Activated CD4-positive, CD25-positive, alpha-beta regulatory T cell treated with anti-CD3 and anti-CD28 coated beads, Interleukin-2, amount 50 U/mL, for 72 hours (primary cell): Measurements from ENCODE around the gene SREK1IP1.

Source experiments
- DNase-seq: peaks from one replicate; pipeline ENCODE4 v3.0.0; 2021

Gene SREK1IP1

DNA sequence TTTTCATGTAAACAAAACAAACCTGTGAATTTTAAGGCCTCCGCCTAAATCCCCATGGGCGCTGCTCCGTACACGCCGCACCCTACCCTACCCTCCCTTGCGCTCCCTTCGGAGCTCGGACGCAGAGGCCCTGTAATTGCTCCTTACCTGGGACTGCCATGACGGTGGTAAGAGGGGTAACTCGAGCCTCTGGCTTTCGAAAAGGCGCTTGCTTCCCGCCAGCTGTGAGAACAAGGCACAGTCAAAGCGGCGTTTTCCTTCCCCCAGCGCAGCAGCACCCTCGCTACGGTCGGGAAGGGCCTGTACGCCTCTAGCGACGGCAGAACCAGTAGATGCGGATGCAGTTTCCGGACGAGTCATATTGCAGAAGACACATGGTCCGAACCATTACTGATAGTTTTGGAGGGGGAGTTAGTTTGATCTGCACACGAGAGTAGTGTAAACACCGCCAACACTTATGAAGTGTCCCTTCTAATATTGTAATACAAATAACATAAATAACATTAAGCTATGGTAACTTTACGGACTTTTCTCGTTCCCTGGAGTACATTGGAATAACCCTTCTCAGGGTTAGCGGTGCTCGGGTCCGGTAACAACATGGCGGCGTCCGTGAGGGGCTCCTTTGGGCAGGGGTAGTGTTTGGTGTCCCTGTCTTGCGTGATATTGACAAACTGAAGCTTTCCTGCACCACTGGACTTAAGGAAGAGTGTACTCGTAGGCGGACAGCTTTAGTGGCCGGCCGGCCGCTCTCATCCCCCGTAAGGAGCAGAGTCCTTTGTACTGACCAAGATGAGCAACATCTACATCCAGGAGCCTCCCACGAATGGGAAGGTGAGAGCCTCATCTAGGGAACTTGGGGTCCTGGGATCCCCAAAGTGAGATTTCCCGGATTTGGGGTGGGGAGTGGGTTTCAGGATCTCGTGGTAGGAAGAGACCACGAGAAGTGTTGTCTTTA, at the start of gene SREK1IP1, which contains the start of gene CWC27:
TSS of gene SREK1IP1 (minus strand) at position 334 of the 955 bp plus-strand sequence. CDS start at position 160, 174 bp downstream.
TSS of gene CWC27 (plus strand) at position 573 of the 955 bp plus-strand sequence. CDS start at position 790, 217 bp downstream.
- DNase-seq: peak; percentile 77

DNA sequence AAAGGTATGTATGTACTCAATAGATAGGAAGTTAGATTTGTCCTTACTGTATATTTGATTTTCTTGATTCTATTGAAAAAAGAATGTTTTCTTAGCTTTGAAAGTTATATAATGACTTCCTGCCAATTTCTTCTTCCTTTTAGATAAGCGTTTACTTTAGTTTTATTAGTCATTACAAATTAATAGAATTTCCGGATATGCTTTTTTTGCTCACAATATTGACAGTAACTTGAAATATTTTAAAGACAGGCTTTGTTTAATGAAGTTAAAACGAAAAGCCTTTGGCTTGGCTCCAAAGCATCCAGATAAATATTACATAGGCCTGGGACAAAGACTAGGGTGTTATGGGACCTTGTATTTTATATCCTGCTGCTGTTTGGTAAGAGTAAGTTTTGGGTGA, 49.8 kb upstream of the SREK1IP1 start:
- DNase-seq: no peak

DNA sequence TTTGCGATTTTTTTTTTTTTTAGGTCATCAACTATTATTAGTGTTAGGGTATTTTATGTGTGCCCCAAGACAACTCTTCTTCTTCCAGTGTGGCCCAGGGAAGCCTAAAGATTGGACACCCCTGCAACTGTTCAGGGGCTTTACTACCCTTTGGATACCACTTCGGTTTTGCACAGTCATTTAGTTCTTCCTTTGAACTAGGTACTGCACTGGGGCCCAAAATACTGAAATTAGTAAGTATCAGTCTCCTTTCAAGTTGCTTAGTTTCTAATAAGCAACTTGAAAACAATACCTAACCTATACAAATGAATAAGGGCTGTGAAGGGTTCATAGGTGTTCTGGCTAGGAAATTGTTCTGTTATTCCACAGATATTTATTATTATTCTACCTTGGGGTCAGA, 45.6 kb upstream of the SREK1IP1 start:
- DNase-seq: no peak

DNA sequence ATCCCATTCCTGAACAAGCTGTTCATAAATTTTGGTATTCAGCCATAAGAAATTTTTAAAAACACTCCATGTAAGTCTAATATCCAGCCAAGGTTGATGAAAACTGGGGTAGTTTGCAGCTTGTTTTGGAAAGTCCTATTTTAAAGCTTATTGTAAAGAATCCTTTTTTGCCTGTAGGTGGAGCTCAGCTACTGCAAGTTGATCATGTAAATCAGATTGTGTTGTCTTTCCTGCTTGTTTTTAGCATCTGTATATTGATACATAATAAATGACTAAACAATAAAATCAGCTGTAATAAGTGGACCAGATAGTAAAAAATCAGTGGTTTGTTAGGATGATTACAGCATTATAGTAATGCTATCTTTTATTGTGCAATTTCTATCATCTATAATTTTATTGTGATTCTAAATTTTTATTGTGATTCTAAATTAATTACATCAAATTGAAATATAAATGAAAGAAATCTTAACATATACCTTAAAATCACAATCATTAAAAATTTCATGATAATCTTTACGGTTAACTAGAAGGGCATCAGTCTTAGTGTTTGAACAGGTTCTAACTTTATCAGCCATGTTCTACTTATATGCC, 42.7 kb upstream of the SREK1IP1 start:
- no peak for DNase-seq

DNA sequence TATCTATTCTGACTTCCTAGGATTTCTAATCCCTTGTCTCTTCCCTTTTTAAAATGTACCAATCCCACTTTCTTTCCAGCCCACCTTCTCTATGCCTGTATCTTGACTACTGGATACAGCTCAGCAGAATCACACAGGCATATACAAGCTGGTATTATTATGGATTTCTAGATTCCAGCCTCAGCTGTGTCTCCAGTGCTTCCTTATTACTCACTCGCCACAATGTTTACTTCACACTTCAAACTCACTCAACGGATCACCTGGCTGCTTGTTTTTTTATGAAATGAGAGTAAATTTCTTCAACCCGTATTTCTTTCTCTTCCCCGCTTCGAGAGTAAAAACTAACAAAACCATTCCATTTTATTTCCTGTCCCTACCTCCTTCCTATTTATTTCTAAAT, 39.0 kb upstream of the SREK1IP1 start:
- DNase-seq: no peak

DNA sequence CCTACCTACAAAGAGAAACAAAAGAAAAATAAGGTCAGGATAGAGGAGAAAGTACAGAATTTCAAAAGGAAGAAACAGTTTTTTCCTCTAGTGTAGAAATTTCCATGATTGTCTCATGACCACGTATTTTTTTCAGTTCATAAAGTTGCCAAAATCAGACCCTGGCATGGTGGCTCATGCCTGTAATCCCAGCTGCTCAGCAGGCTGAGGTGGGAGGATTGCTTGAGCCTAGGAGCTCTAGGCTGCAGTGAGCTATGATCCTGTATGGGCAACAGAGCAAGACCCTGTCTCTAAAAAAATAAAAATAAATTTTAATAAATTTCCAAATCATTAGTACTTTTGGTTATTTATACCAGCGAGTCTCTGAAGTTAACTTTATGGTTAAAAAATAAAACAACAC, 38.0 kb upstream of the SREK1IP1 start:
- no peak for DNase-seq

DNA sequence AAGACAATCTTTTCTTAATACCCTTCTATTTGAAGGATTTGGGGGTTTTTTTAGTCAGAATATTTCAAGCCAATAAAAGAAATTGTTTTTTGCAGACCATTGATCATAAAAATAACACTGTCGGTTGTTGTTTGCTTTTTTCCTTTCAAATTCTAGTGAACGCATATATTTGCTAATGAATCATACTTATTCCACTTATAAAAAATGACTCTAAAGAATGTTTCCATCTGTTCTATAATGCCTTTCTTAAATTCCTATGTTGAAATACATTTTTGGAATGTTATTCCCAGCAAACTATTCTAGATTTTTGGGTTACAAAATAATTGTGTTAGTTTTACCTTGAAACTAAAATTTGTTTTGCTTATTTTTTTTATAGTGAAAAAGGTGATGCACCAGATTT, 32.4 kb upstream of the SREK1IP1 start:
- DNase-seq: no peak

GRCh38 chr5:64796301-64796700, 27.8 kb upstream of the SREK1IP1 start:
- DNase-seq: no peak

- no peak for DNase-seq
These were observed 25.7 kb upstream of the SREK1IP1 start for GRCh38 chr5:64794053-64794770.

DNA sequence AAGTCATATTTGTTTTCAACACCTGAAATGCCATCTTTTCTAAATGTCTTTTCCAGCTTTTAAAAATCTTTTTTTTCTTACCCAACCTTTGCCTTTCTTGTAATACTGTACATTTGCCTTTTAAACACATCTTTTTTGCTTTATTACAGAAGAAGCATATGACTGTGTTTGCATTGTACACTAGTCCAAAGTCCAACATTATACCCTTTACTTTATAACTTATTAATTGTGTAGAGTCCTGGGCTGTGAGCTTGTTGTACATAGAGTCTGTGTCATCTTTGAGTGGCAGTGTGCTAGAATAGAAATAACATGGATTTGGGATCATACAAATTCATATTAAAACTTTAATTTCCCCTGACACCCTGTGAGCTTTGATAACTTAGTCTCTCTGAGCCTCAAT, 24.0 kb upstream of the SREK1IP1 start:
- DNase-seq: no peak

GRCh38 chr5:64790210-64790609, 21.7 kb upstream of the SREK1IP1 start:
- DNase-seq: no peak

DNA sequence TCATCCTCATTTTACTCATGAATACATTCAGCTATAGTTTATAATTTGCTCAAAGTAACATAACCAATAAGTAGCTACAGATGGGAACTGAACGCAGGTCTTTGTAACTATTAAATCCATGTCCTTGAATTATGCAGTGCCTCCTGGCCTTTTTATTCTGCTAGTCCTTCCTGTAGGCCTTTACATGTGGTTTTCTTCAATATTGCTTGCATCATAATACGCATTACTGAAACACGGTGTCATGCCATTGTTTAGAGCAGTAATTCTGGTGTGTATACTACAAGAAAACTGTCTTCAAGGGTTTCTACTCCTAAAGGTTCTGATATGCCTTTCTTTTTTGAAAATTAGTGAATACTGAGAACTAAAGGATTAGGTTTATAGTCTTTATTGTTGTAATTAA, 21.0 kb upstream of the SREK1IP1 start:
- no peak for DNase-seq

- DNase-seq: no peak
These were observed 19.7 kb upstream of the SREK1IP1 start for GRCh38 chr5:64788156-64788555.

DNA sequence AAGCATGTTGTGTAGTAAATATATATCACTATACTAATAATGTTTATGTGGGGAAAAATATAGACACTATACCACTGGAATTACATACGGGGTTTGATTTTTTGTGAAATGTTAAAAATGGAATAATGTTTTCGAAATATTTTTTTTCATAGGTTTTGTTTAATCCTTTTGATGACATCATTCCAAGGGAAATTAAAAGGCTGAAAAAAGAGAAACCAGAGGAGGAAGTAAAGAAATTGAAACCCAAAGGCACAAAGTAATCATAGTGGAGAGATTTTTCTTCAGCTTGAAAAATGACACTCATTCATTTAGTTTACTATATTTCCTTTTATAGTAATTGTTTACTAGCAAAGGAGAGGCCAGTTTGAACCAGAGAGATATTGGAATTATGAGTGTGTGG, 17.9 kb upstream of the SREK1IP1 start:
- no peak for DNase-seq

DNA sequence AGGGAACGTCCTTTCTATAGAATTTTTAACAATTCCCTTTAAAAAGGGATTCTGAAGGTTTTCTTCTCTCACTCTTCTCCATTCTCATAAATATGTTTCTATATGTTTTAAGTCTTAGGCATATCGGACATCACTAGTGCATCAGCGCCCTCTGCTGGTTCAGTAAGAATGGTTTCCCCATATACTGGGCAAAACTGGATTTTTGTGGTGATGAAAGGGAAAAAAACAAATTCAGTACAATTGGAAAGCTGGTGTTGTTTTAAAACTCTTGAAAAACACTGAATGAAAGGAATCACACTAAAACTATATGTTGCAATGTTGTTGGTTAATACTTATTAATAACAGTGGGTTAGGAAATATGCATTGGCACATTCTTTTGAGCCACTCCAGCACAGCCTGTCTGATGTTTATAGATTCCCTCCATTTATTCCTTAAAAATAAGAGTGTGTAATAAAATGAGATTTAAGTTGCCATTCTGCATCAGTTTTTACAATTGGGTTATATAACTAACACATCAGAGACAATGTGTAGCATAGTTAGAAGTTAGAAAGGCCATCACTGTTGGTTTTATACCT, 16.0 kb upstream of the SREK1IP1 start:
- peak; percentile 63 for DNase-seq

GRCh38 chr5:64775291-64775690, 6.8 kb upstream of the SREK1IP1 start:
- DNase-seq: no peak

DNA sequence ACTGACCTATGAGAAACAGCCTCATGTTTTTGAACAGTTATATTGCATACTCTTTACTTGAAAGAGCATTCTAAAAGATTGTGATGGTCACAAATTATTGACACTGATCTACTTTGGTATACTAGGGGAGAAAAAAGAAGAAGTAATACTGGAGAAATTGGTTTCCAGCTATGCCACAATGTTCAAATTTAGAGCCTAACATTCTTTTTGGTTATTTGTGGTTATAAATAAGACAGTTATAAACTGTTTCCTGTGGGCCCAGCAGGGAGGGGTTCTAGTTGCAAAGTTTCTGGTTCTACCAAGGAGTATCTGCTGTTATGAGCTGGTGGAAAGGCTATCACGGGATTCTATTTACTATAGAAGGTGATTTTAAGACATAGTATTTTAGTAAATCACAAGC, 5.0 kb upstream of the SREK1IP1 start:
- no peak for DNase-seq

GRCh38 chr5:64771736-64772135, 3.2 kb upstream of the SREK1IP1 start:
- DNase-seq: no peak

GRCh38 chr5:64769855-64770254, 1.4 kb upstream of the SREK1IP1 start:
- DNase-seq: no peak

DNA sequence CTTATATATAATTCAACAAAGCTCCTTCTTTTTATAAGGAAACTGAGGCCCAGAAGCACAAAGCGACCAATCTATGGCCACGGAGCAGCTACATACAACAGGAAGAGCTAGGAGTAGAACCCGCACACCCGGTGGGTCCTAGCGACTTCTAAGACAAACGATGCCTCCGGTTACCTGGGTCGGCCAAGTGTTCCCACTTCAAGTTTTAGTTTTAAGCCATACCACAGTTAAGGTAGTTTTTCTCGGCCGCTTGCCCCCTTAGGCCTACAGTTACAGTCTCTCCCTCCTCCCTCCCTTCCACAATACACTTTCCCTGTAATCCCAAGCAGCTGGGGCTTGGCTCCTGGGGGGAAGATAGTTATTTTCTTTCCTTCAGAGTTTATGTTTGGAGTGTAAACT, 533 bp downstream of the SREK1IP1 start:
- DNase-seq: peak; percentile 34

- DNase-seq: no peak
These were observed 1.6 kb downstream of the SREK1IP1 start for GRCh38 chr5:64766941-64767340.

DNA sequence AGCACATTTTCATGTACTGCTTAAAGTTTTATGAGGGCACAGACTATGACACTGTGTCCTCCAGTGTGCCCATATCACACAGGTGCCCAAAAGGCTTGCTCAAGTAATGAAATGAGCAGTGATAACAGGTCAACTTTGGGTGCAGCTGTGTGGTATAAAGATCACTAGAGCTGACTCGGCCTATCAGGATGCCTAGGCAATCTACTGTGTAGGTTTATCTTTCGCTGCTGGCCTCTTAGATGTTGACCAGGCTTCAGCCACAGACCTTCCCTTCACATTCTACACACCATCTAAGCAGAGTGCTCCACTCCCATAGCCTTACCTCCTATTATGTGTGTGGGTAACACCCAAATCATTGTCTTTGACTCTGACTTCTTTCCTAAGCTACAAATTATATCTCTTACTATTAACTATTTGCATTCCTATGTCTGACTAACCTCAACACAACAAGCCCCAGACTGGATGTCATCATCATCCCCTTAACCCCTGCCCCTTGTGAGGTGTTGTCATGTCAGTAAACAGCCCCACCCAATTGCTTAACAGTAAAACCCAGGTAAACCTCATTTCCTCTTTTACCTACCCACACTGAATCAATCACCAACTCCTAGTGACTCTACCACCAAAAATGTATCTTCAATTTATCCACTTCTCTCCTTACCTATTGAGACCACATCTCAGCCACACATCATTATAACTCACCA, 2.5 kb downstream of the SREK1IP1 start:
- no peak for DNase-seq
